ENCODE measurements around the gene GDA. TPM values are rescaled to one million over a fixed set of nuclear protein-coding genes. Genes with fewer than 3 reads are reported as not detected.

Gene GDA
- total RNA-seq, 1 donor from 2014 or later: 0.04 TPM

- no peaks in the 10 kb centered on the region for H3K36me3 ChIP-seq (ENCODE audit: control insufficient read depth, insufficient read depth, low read length)
- no peak overlapping the region for H3K4me3 ChIP-seq (ENCODE audit: low read depth, low read length)
- H3K27me3 ChIP-seq (ENCODE audit: control insufficient read depth, insufficient read depth, low read length): no peaks in the 10 kb centered on the region
- no peak for TF ChIP-seq CTCF (IDR thresholded peaks at IDR 0.05; ENCODE audit: insufficient read depth, low read length, poor library complexity, severe bottlenecking)
- no peak for DNase-seq (ENCODE audit: low read depth)
These were observed 145.7 kb downstream of the GDA start for GRCh38 chr9:72294936-72295335.

GRCh38 chr9:72297516-72297915 is 148.3 kb downstream of the GDA start:
- no peak for TF ChIP-seq CTCF (IDR thresholded peaks at IDR 0.05; ENCODE audit: insufficient read depth, low read length, poor library complexity, severe bottlenecking)
- no peak for DNase-seq (ENCODE audit: low read depth)
- no peaks in the 10 kb centered on the region for H3K36me3 ChIP-seq (ENCODE audit: control insufficient read depth, insufficient read depth, low read length)
- no peaks in the 10 kb centered on the region for H3K27me3 ChIP-seq (ENCODE audit: control insufficient read depth, insufficient read depth, low read length)
- no peak overlapping the region for H3K4me3 ChIP-seq (ENCODE audit: low read depth, low read length)

GRCh38 chr9:72299017-72299603 is 149.9 kb downstream of the GDA start:
- Histone ChIP-seq H3K4me3 (ENCODE audit: low read depth, low read length) (no peak overlapping the region), H3K36me3 (ENCODE audit: control insufficient read depth, insufficient read depth, low read length) (no peaks in the 10 kb centered on the region), H3K27me3 (ENCODE audit: control insufficient read depth, insufficient read depth, low read length) (no peaks in the 10 kb centered on the region)
- no peak for DNase-seq (ENCODE audit: low read depth)
- TF ChIP-seq CTCF (IDR thresholded peaks at IDR 0.05; ENCODE audit: insufficient read depth, low read length, poor library complexity, severe bottlenecking): no peak

- Histone ChIP-seq H3K4me3 (ENCODE audit: low read depth, low read length) (no peak overlapping the region), H3K27me3 (ENCODE audit: control insufficient read depth, insufficient read depth, low read length) (no peaks in the 10 kb centered on the region), H3K36me3 (ENCODE audit: control insufficient read depth, insufficient read depth, low read length) (no peaks in the 10 kb centered on the region)
- DNase-seq (ENCODE audit: low read depth): no peak
- no peak for TF ChIP-seq CTCF (IDR thresholded peaks at IDR 0.05; ENCODE audit: insufficient read depth, low read length, poor library complexity, severe bottlenecking)
These were observed 151.6 kb downstream of the GDA start for GRCh38 chr9:72300873-72301272.

Other genes with a start within 250 kb of the GDA start
- 19.4 and 19.6 TPM in 2 replicates for gene ABHD17B, start 238.2 kb upstream of the GDA start, total RNA-seq
- gene C9orf85, start 237.8 kb upstream of the GDA start, total RNA-seq: 15.6 and 19.1 TPM in 2 replicates
- gene C9orf57, start 88.8 kb upstream of the GDA start, total RNA-seq: not detected in 2 replicates
- gene ZFAND5, start 215.8 kb downstream of the GDA start, total RNA-seq: 162 and 178 TPM in 2 replicates

Measured in kidney epithelial cell (primary cell).